Inflammatory macrophage treated with lipopolysaccharide for 1 hour (primary cell): ENCODE measurements around the gene APOL4.
A peak's percentile ranks its signal among the peaks of the same experiment; 100 is the strongest.

Experiments
- DNase-seq, 2 donors: peaks; one replicate each; pipeline ENCODE4 v3.0.0-alpha.2; 2020 to 2022

Gene APOL4

GRCh38 chr22:36151006-36151595 is 50.5 kb downstream of the APOL4 start:
- no peak for DNase-seq

DNA sequence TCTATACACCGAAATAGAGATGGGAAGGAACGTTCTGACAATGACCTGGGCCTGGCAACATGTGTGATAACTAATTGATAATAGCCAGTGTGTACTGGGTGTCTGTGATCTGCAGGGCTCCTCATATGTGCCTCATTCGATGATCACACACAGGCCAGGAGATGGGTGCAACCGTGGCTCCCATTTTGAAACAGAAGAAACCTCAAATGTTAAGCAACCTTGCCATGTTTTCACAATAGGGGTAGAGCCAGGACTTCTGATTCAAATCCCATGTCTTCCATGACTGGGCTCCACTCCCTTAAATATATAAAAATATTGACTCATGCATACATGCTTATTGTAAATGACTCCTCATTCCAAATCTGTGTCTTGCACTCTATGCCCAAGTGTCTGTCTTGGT is 52.2 kb downstream of the APOL4 start:
- DNase-seq, result peak; percentile 82 to 83

DNA sequence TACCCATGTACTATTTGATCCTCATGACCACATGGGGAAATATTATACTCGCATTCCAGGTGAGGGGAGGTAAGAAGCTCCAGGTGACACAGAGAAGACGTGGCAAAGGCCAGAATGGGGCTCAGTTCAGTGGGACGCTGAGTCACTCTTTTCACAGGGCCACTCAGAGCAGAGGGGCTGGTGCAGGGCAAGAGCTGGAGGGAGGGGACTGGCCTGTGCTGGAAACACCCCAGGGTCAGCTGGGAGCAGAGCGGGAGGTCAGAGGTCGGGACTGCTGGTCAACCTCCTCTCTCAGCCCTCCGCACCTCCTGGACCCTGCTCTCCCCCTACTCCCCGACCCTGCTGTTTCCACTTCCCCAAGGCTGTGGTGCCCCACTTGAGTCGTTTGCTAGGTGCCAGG is 53.2 kb downstream of the APOL4 start:
- DNase-seq, result no peak

GRCh38 chr22:36147196-36147791 is 54.3 kb downstream of the APOL4 start:
- DNase-seq, result no peak

- DNase-seq, result no peak
Measured at GRCh38 chr22:36145881-36146280, 55.7 kb downstream of the APOL4 start.

DNA sequence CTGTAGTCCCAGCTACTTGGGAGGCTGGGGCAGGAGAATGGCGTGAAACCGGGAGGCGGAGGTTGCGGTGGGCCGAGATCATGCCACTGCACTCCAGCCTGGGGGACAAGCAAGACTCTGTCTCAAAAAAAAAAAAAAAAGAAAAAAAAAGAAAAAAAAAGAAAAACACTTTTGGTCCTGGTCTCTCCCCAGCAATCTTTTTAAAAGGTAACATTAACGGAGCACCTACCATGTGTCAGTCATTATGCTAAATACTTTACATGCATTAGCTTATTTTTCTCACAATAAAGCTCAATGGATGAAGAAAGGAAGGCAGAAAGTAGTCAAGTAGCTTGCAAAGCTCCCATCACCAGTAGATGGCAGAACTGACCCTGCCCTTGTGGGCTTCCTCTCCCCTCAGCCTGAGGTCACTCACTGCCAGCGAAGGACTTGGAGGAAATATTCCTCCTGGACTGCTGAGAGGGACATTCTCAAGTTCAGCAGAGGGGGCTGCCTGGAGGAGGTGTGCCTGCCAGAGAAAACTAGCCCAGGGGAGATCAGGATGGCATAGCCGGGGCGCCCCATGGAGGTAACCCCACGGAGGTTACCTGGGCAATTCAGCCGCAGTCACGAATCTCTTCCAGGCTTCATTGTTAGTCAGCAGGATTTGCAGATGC is 56.6 kb downstream of the APOL4 start:
- DNase-seq, result peak; percentile 51 to 73

GRCh38 chr22:36143956-36144355 is 57.7 kb downstream of the APOL4 start:
- no peak for DNase-seq

- no peak for DNase-seq
Measured at GRCh38 chr22:36143066-36143815, 58.4 kb downstream of the APOL4 start.

GRCh38 chr22:36141481-36141880 is 60.1 kb downstream of the APOL4 start:
- no peak for DNase-seq
